H9 (cell line): ENCODE results near the gene CNBD2. TPM values are rescaled to one million over a fixed set of nuclear protein-coding genes. Genes with fewer than 3 reads are reported as not detected.

ENCODE experiments used
- DNase-seq: peaks from one replicate; pipeline ENCODE4 v3.0.0-alpha.2; 2017
- H2AFZ ChIP-seq: one replicate; pipeline ENCODE4 v1.6.1; 2013; ENCODE audit warnings: mild to moderate bottlenecking, low read length, control low read depth, moderate library complexity
- H2AK5ac ChIP-seq: 2 replicates; pipeline ENCODE4 v1.6.1; 2013; ENCODE audit warnings: low read length, control low read depth, mixed read lengths; ENCODE audit not compliant: insufficient read length
- H2BK120ac ChIP-seq: one replicate; pipeline ENCODE4 v1.6.1; 2013; ENCODE audit warnings: low read depth, mild to moderate bottlenecking, low read length, control low read depth, inconsistent platforms; ENCODE audit not compliant: poor library complexity, severe bottlenecking
- H2BK12ac ChIP-seq: 2 replicates; pipeline ENCODE4 v1.6.1; 2013; ENCODE audit warnings: low read length, control low read depth, mixed read lengths, low read depth; ENCODE audit not compliant: insufficient read length
- H2BK15ac ChIP-seq: 2 replicates; pipeline ENCODE4 v1.6.1; 2013; ENCODE audit warnings: low read depth, low read length, control low read depth
- H2BK20ac ChIP-seq: one replicate; pipeline ENCODE4 v1.6.1; 2013; ENCODE audit warnings: low read depth, mild to moderate bottlenecking, low read length, control low read depth, inconsistent platforms; ENCODE audit not compliant: poor library complexity, severe bottlenecking
- H2BK5ac ChIP-seq: 2 replicates; pipeline ENCODE4 v1.6.1; 2013; ENCODE audit warnings: low read length, control low read depth, mixed read lengths; ENCODE audit not compliant: insufficient read length
- H3K14ac ChIP-seq: 2 replicates; pipeline ENCODE4 v1.6.1; 2013; ENCODE audit warnings: low read length, control low read depth; ENCODE audit not compliant: insufficient read depth
- H3K18ac ChIP-seq: 2 replicates; pipeline ENCODE4 v1.6.1; 2013; ENCODE audit warnings: low read depth, mild to moderate bottlenecking, mixed read lengths, low read length, control low read depth; ENCODE audit not compliant: insufficient read length
- H3K23ac ChIP-seq: 2 replicates; pipeline ENCODE4 v1.6.1; 2013; ENCODE audit warnings: low read length, control low read depth, mixed read lengths, low read depth; ENCODE audit not compliant: insufficient read length
- H3K23me2 ChIP-seq: 2 replicates; pipeline ENCODE4 v1.6.1; 2013; ENCODE audit warnings: low read depth, mild to moderate bottlenecking, mixed read lengths, low read length, control low read depth; ENCODE audit not compliant: insufficient read length, poor library complexity, severe bottlenecking
- H3K27ac ChIP-seq: 2 replicates; pipeline ENCODE4 v1.5.1; 2013; ENCODE audit warnings: low read length, control low read depth, mixed read lengths, low read depth; ENCODE audit not compliant: insufficient read length
- H3K27me3 ChIP-seq: 2 replicates; pipeline ENCODE4 v1.6.1; 2013; ENCODE audit warnings: low read length, control low read depth, inconsistent platforms; ENCODE audit not compliant: insufficient read depth
- H3K4ac ChIP-seq: 2 replicates; pipeline ENCODE4 v1.6.1; 2013; ENCODE audit warnings: low read depth, mild to moderate bottlenecking, control low read depth, inconsistent platforms, low read length, moderate library complexity
- H3K4me1 ChIP-seq: 2 replicates; pipeline ENCODE4 v1.6.1; 2013; ENCODE audit warnings: low read length, control low read depth, inconsistent platforms; ENCODE audit not compliant: insufficient read depth
- H3K4me2 ChIP-seq: 2 replicates; pipeline ENCODE4 v1.6.1; 2013; ENCODE audit warnings: low read length, control low read depth, mixed read lengths; ENCODE audit not compliant: insufficient read length, insufficient read depth
- H3K56ac ChIP-seq: 2 replicates; pipeline ENCODE4 v1.6.1; 2013; ENCODE audit warnings: low read depth, mild to moderate bottlenecking, mixed read lengths, low read length, control low read depth; ENCODE audit not compliant: insufficient read length
- H3K79me1 ChIP-seq: 2 replicates; pipeline ENCODE4 v1.6.1; 2013; ENCODE audit warnings: low read depth, mild to moderate bottlenecking, moderate library complexity, low read length, control low read depth, inconsistent platforms; ENCODE audit not compliant: insufficient read depth, poor library complexity, severe bottlenecking
- H3K79me2 ChIP-seq: 2 replicates; pipeline ENCODE4 v1.6.1; 2013; ENCODE audit warnings: low read length, control low read depth, inconsistent platforms; ENCODE audit not compliant: insufficient read depth
- H3K9ac ChIP-seq: 2 replicates; pipeline ENCODE4 v1.6.1; 2013; ENCODE audit warnings: low read length, control low read depth, mixed read lengths; ENCODE audit not compliant: insufficient read length; ENCODE audit errors: extremely low read depth
- H3K9me3 ChIP-seq: one replicate; pipeline ENCODE4 v1.6.1; 2013; ENCODE audit warnings: low read depth, low read length, inconsistent platforms; ENCODE audit not compliant: control insufficient read depth
- H3T11ph ChIP-seq: one replicate; pipeline ENCODE4 v1.6.1; 2013; ENCODE audit warnings: mild to moderate bottlenecking, low read length, control low read depth, inconsistent platforms
- H4K20me1 ChIP-seq: one replicate; pipeline ENCODE4 v1.6.1; 2013; ENCODE audit not compliant: control insufficient read depth, insufficient read length, insufficient read depth
- H4K5ac ChIP-seq: 2 replicates; pipeline ENCODE4 v1.6.1; 2013; ENCODE audit warnings: low read depth, mild to moderate bottlenecking, mixed read lengths, low read length, control low read depth; ENCODE audit not compliant: insufficient read length
- H4K8ac ChIP-seq: replicated peaks from 2 replicates; pipeline ENCODE4 v1.6.1; 2013; ENCODE audit warnings: low read length, control low read depth, mixed read lengths, low read depth; ENCODE audit not compliant: insufficient read length
- H4K91ac ChIP-seq: 2 replicates; pipeline ENCODE4 v1.6.1; 2013; ENCODE audit warnings: low read depth, mild to moderate bottlenecking, moderate library complexity, mixed read lengths, low read length, control low read depth; ENCODE audit not compliant: insufficient read length
- H3K27ac Mint-ChIP-seq, 3 experiments: 2 replicates in 2 of 3; 3 replicates in 1 of 3; pipeline ENCODE4 v1.8.0; 2020 to 2021; ENCODE audit warnings: mixed read lengths in 3 of 3, mild to moderate bottlenecking in 1 of 3, moderate library complexity in 1 of 3
- H3K27me3 Mint-ChIP-seq: 2 replicates; pipeline ENCODE4 v1.8.0; 2021; ENCODE audit warnings: low read depth, mild to moderate bottlenecking, moderate library complexity, mixed read lengths
- H3K36me3 Mint-ChIP-seq, 3 experiments: 2 replicates in 2 of 3; 3 replicates in 1 of 3; pipeline ENCODE4 v1.8.0; 2020 to 2021; ENCODE audit warnings: low read depth in 3 of 3, mixed read lengths in 3 of 3; ENCODE audit not compliant: insufficient read depth in 1 of 3
- H3K4me1 Mint-ChIP-seq, 2 experiments: 2 replicates each; pipeline ENCODE4 v1.8.0; 2020; ENCODE audit warnings: mixed read lengths in 2 of 2
- H3K4me3 Mint-ChIP-seq, 2 experiments: 2 replicates in 1 of 2; 3 replicates in 1 of 2; pipeline ENCODE4 v1.8.0; 2020 to 2021; ENCODE audit warnings: mild to moderate bottlenecking in 2 of 2, mixed read lengths in 2 of 2, moderate library complexity in 1 of 2
- H3K9me3 Mint-ChIP-seq, 2 experiments: 2 replicates in 1 of 2; 3 replicates in 1 of 2; pipeline ENCODE4 v1.8.0; 2020; ENCODE audit warnings: mild to moderate bottlenecking in 2 of 2, mixed read lengths in 2 of 2, moderate library complexity in 1 of 2
- CTCF ChIP-seq: fragments of 200-600 bp; sonication (generic); conservative IDR thresholded peaks from 3 replicates; pipeline ENCODE4 v1.8.0; 2021; ENCODE audit warnings: antibody characterized with exemption, mild to moderate bottlenecking
- WGBS: extraction: QIAGEN DNeasy Blood & Tissue Kit; methylation state at CpG from one replicate; pipeline ENCODE4 v1.1.7; 2013; ENCODE audit warnings: missing lambda C conversion rate, low lambda C conversion rate, mixed read lengths; ENCODE audit not compliant: insufficient read length; ENCODE audit errors: extremely low coverage; 5-methylcytosine and 5-hydroxymethylcytosine counted together
- total RNA-seq: library from RNA; stranded (reverse); gene quantifications from 2 replicates; pipeline ENCODE4 v1.2.1, GENCODE V29; 2021

Gene CNBD2
- total RNA-seq, 1 experiment from 2014 or later, result 3.1 TPM

GRCh38 chr20:36062799-36063198 is 94.4 kb downstream of the CNBD2 start:
- WGBS, result no CpG with 5 or more reads among the region's 1 CpG
- H3K4me1 ChIP-seq, result no peaks in the 10 kb centered on the region
- no peak overlapping the region for H3K27ac ChIP-seq
- H3K4ac ChIP-seq, result no peak overlapping the region
- H4K8ac ChIP-seq, result no peak overlapping the region
- no peaks in the 10 kb centered on the region for H3K79me2 ChIP-seq
- no peak overlapping the region for H3K23ac ChIP-seq
- no peak overlapping the region for H3K4me2 ChIP-seq
- no peak overlapping the region for H2BK20ac ChIP-seq
- H2BK15ac ChIP-seq, result no peak overlapping the region
- no peaks in the 10 kb centered on the region for H3K9me3 ChIP-seq
- no peak overlapping the region for H3K27ac Mint-ChIP-seq
- peaks cover 3% of the 10 kb centered on the region; the same call in 1 of the 2 replicates for H3K27me3 ChIP-seq
- H3K56ac ChIP-seq, result no peak overlapping the region
- no peaks in the 10 kb centered on the region for H4K20me1 ChIP-seq
- peaks cover 5 to 6% of the 10 kb centered on the region in 2 experiments; a peak in 3 of 4 replicates for H3K4me1 Mint-ChIP-seq
- no peak overlapping the region for H2BK12ac ChIP-seq
- no peak overlapping the region for H3K4me3 Mint-ChIP-seq
- H3K27me3 Mint-ChIP-seq, result peaks cover 55% of the 10 kb centered on the region
- no peak overlapping the region for H2AK5ac ChIP-seq
- H2BK5ac ChIP-seq, result no peak overlapping the region
- H3K18ac ChIP-seq, result no peak overlapping the region
- H3K9ac ChIP-seq, result no peak overlapping the region
- DNase-seq, result no peak
- no peak overlapping the region for H4K91ac ChIP-seq
- TF ChIP-seq CTCF, result no peak
- H3K79me1 ChIP-seq, result no peaks in the 10 kb centered on the region
- no peak overlapping the region for H4K5ac ChIP-seq
- H2AFZ ChIP-seq, result no peak overlapping the region
- no peak overlapping the region for H2BK120ac ChIP-seq
- no peaks in the 10 kb centered on the region; a peak in 2 of 5 replicates for H3K9me3 Mint-ChIP-seq
- peaks cover 14% of the 10 kb centered on the region for H3K23me2 ChIP-seq
- H3T11ph ChIP-seq, result no peak overlapping the region
- H3K14ac ChIP-seq, result no peak overlapping the region
- no peaks in the 10 kb centered on the region for H3K36me3 Mint-ChIP-seq
